NCI-H1417 (cell line): ENCODE results near the gene YLPM1.
"Not testable (repeated sequence)": the region's sequence is repeated elsewhere in the genome, so short reads cannot be mapped to it uniquely, and the experiment has no call there.

Source experiments
- DNase-seq, 3 experiments: peaks; one replicate each; lab custom pipeline; 2025; lab: John Stamatoyannopoulos, UW

The YLPM1 gene

GRCh38 chr14:74762917-74763802 lies at the start of gene YLPM1:
TSS of gene YLPM1 (plus strand) at chr14:74763316. CDS start at chr14:74763490, 174 bp downstream.
- peak; percentile 98 to 99 (median 99) for DNase-seq

GRCh38 chr14:74713395-74713735 lies 49.8 kb upstream of the YLPM1 start:
- DNase-seq, result no peak

- DNase-seq, result no peak
Measured at GRCh38 chr14:74720526-74720925, 42.6 kb upstream of the YLPM1 start.

GRCh38 chr14:74723134-74723533 lies 40.0 kb upstream of the YLPM1 start:
- DNase-seq, result no peak

- no peak for DNase-seq
Measured at GRCh38 chr14:74732387-74732786, 30.7 kb upstream of the YLPM1 start.

- peak in 1 of 3 experiments; percentile 59 for DNase-seq
Measured at GRCh38 chr14:74733221-74733620, 29.9 kb upstream of the YLPM1 start.

GRCh38 chr14:74735125-74735524 lies 28.0 kb upstream of the YLPM1 start:
- DNase-seq, result no peak

- DNase-seq, result no peak
Measured at GRCh38 chr14:74737753-74738325, 25.3 kb upstream of the YLPM1 start.

- DNase-seq, result no peak
Measured at GRCh38 chr14:74739293-74740030, 23.7 kb upstream of the YLPM1 start.

- no peak for DNase-seq
Measured at GRCh38 chr14:74747237-74747636, 15.9 kb upstream of the YLPM1 start.

- DNase-seq, result no peak
Measured at GRCh38 chr14:74754157-74754556, 9.0 kb upstream of the YLPM1 start.

- no peak for DNase-seq
Measured at GRCh38 chr14:74754899-74755298, 8.2 kb upstream of the YLPM1 start.

GRCh38 chr14:74756326-74756725 lies 6.8 kb upstream of the YLPM1 start:
- DNase-seq, result no peak

GRCh38 chr14:74758505-74758904 lies 4.6 kb upstream of the YLPM1 start:
- not testable (repeated sequence) for DNase-seq

- peak in 2 of 3 experiments; percentile 19 to 35 for DNase-seq
Measured at GRCh38 chr14:74763803-74764531, 851 bp downstream of the YLPM1 start.

GRCh38 chr14:74765721-74766120 lies 2.6 kb downstream of the YLPM1 start:
- DNase-seq, result no peak

- no peak for DNase-seq
Measured at GRCh38 chr14:74771399-74771798, 8.3 kb downstream of the YLPM1 start.

GRCh38 chr14:74784634-74785033 lies 21.5 kb downstream of the YLPM1 start:
- DNase-seq, result no peak

GRCh38 chr14:74785056-74785613 lies 22.0 kb downstream of the YLPM1 start:
- no peak for DNase-seq

- no peak for DNase-seq
Measured at GRCh38 chr14:74786796-74787315, 23.7 kb downstream of the YLPM1 start.

- DNase-seq, result no peak
Measured at GRCh38 chr14:74792249-74793039, 29.3 kb downstream of the YLPM1 start.
